NK-92 (cell line): ENCODE data around the gene DPYSL3.

Experiments
- DNase-seq: peaks from one replicate; lab custom pipeline; 2025; ENCODE audit not compliant: unreplicated experiment; lab: John Stamatoyannopoulos, UW

DPYSL3 gene

GRCh38 chr5:147406636-147407035 is 103.2 kb downstream of the DPYSL3 start:
- DNase-seq, result no peak

- DNase-seq, result no peak
Observed at GRCh38 chr5:147404706-147405105, 105.2 kb downstream of the DPYSL3 start.

DNA sequence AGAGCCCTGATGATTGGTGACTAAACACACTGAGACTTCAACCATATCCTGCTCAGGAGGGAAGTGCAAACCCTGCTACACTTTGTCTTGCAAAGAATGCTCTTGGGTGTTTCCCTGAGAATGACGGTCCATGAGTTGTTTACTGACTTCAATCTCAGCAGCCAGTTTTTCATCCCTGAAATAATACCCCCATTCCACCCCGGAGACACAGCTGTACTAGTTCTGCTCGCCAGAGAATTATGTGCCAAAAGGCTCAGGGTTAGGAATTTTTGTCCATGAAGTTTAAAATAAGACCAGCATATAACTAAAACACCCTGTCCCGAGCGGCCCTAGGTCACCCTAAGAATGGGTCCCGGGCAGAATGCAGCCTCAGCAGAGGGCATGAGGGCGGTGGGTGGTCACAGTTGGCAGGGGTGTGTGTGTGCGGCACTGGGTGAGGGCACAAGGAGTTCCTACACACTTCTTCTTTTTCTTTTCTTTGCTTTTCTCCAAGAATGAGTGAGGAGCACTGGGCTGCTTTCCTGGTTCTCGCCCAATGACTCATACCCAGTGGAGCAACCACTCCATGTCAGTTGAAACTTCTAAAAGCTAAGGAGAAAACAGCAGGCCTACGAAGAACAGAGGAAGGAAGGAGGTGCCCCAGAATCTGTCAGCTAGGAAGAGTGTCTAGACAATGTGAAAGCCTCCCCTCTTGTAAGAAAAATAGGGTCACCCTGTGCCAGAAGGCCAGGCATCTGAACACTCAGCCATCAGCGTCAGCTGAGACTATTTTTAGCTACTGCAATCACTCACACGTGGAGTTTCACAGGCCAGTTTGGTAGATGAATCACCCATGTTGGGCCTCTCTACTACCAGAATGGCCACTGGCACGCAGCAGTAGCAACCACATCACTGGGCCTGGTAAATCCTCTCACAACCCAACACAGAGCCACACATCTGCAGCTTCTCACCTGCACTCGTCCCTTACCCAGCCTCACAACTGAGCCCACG is 105.9 kb downstream of the DPYSL3 start:
- DNase-seq, result no peak

GRCh38 chr5:147400881-147401280 is 109.0 kb downstream of the DPYSL3 start:
- DNase-seq, result no peak

GRCh38 chr5:147400126-147400809 is 109.6 kb downstream of the DPYSL3 start:
- DNase-seq, result no peak

DNA sequence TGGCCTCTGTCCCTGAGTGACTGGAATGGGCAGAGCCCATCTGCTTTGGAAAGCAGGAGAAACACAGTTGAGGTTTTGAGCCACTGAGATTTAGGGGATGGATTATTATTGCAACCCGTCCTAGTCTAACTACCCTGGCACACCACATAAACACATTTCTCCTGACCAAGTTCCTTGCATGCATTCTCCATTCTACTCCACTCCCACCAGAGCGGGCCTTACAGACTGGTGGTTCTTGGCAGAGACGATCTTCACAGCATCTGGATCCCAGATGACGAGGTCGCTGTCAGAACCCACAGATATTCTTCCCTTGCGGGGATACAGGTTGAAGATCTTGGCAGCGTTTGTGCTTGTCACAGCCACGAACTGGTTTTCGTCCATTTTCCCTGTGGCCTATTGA is 111.0 kb downstream of the DPYSL3 start:
- DNase-seq, result no peak

DNA sequence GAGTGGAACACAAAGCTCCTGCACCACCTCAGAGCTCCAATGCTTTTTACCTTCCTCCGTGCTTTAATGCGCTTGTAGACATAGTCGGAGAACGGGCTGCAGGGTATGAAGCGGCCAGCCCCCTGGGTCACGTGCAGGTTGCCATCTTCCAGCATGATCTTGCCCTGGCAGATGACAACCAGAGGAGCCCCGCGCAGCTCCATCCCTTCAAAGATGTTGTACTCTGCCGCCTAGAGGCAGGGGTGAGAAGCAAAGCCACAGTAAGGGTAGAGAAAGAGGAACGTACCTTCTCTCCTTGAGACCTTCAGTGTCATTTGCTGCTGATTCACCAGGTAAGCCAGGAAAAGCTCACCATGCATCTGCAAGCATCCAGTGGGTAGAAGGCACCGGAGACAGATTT is 112.3 kb downstream of the DPYSL3 start:
- DNase-seq, result no peak

- no peak for DNase-seq
Observed at GRCh38 chr5:147396070-147396823, 113.6 kb downstream of the DPYSL3 start.

DNA sequence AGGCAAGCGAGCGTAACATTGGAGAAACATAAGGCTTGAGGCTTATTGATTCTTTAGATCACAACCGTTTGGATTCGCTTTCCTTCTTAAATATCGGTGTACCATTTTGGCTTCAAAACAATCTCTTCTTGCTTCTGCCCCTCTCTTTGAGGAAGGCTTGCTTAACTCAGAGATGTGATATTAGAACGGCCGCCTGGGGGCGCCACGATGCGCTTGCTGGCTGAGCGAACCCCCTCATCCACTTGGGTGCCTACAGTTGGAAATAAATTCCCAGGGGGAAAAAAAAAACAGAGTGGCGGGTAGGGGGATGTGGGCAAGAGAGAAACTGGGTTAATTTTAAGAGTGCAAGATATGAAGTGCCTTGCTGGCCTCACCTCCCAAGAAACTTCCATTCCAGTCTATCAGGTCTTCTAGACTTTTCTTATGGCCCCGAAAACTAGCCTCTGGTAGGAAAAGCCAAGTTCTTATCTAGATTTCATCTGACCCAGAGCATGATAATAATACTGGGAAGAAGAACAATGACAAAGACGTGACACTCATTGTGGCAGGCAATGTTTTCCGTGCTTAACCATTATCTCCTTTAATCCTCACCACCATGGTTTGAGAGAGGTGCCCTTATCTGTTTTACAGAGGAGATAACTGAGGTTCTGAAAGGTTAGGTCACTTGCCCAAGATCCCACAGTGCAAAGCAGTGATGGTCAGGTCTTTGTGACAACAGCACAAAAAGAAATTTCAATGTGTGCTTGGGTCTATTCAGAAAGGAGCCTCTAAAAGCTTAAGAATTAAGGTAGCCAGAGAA is 115.8 kb downstream of the DPYSL3 start:
- no peak for DNase-seq

GRCh38 chr5:147391781-147392180 is 118.1 kb downstream of the DPYSL3 start:
- DNase-seq, result no peak

DNA sequence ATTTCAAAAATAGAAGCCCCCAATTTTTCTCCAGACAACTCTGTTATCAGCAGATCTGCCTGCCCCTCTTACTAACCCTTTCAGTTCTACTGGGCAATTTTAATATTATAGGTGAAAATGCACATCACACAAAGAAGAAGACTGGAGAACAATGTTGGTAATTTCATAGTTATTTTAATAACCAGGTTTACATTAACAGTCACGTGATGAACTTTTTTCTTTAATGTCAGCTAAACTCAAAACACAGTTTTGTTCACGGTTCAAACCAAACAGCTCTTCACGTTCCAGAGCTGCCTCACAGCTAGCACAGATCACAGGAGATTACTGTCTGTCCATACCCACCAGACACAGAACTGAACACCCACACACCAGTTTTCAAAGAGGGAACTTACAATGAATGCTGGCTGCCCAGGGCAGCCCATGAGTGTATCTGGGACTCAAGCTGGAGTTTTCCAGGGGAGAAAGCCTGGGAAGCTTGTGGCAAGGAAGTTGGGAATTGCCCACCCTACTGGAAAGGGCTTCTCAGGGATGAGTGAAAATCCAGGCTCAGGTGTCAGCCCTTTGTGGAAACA is 119.1 kb downstream of the DPYSL3 start:
- DNase-seq, result no peak

DNA sequence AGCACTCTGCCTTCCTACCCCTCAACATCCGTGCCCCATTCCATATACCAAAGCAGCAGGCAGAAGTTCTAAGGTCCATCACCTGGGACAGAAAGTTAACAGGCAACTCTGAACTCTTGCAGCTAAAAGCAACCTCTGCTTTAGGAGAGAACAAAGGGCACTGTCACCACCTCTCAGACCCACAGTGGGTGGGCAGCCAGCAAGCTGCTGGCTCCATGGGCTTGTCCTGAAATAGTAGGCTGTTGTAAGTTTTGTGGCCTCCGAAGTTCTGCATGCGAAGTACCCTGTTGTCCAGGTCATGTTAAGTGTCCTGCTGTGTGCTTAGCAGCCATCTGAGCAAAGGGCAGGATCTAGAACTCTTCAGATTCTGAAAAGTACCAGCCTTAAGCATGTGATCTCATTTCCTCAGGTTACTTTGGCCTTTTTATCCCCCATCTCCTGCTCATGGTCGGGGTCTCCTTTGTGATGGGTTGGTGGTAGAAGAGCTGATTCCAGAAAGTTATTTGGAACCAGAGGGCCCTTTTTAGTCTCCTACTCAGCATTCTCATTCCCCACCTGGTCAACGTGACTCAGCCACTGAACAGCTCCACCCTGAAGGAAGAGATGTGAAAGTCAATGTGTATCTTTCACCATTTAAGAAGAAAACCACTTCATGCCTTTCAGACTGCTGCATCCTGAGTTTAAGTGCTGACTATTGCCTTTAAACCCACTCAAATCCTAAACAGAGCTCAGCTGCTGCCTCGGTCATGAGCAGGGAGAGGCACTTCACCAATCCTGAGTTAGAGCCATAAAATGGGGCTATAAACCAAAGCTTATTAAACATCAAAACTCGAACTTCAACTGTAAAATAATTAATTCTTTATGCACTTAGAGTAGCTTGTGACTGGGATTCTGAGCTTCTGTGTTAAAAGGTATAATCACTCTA is 121.4 kb downstream of the DPYSL3 start:
- no peak for DNase-seq

DNA sequence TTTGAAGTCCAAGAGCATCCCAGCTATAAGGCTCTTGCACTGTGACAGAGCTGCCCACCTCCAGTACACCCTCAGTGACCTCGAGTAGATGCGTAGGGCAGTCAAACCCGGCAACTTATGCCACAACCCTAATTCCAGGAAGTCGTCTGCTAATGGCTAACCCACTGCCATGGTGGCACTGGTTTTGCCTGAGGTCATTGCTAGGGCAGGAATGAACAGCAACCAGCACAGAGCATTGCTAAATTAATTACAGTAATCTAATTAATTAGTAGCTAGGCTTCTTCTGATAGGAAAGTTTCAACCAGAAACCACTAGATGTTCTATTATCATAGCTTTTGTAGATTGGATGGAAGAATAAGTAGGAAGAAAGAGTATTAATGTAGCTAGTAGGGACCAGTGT is 122.8 kb downstream of the DPYSL3 start:
- no peak for DNase-seq

DNA sequence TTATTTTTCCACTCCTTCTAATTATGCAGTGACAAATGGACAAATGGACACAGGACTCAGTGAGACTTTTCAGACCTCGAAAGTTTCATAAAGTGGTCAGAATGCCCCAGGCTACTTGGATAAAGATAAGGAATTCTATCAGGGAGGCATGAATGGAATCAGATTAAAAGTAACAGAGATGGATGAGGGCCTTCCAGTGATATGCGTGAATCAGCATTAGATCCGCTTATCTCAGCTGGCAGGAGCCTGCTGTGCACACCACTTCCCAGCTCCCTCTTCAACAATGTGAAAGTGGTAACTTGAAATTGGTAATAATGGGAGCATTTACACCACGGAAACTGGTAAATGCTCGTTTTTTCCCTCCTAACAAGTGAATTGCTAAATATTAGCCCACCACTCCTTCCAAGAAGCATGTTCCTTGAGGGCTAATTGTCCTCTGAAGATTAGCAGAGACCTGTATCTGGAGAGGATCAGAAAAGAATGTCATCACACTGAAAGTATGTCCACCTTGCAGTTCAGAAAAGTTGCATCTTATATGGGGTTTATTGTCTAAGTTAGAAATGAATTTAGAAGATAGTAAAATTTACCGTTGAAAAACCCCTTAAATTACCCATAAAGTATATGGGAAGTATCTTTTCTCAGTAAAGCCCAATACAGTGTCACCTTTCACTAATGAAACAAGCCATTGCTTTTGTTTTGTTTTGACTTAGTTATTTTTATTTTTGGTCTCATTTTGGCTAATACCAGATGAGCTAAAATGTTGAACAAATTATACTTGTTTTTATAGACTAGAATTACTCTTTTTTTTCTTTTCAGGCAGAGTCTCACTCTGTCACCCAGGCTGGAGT is 125.3 kb downstream of the DPYSL3 start:
- DNase-seq, result no peak

GRCh38 chr5:147382776-147383175 is 127.1 kb downstream of the DPYSL3 start:
- DNase-seq, result no peak

DNA sequence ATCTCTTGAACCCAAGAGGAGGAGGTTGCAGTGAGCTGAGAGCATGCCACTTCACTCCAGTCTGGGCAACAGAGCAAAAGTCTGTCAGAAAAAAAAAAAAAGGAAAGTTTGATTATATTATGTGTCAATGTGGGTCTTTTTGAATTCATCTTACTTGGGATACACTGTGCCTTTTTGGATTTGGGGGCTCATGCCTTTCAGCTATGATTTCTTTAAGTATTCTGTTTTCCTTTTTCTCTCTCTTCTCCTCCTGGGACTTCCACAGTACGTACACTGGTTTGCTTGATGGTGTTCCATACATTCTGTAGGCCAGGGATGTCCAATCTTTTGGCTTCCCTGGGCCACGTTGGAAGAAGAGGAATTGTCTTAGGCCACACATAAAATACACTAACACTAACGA is 128.3 kb downstream of the DPYSL3 start:
- DNase-seq, result no peak

- no peak for DNase-seq
Observed at GRCh38 chr5:147377682-147378081, 132.2 kb downstream of the DPYSL3 start.

GRCh38 chr5:147375151-147375550 is 134.7 kb downstream of the DPYSL3 start:
- no peak for DNase-seq
